Stimulated activated CD4-positive, alpha-beta T cell treated with anti-CD3 and anti-CD28 coated beads, TNF-alpha, amount 100 ng/mL, for 24 hours (primary cell): ENCODE measurements around the gene INKA1.
"Not testable (repeated sequence)": the region's sequence is repeated elsewhere in the genome, so short reads cannot be mapped to it uniquely, and the experiment has no call there.

Experiments
- DNase-seq, 3 experiments: peaks; one replicate each; pipeline ENCODE4 v3.0.0-alpha.2; 2020; ENCODE audit warnings: low read depth in 3 of 3

The INKA1 gene

GRCh38 chr3:49807431-49808114, 4.5 kb downstream of the INKA1 start:
- no peak for DNase-seq

DNA sequence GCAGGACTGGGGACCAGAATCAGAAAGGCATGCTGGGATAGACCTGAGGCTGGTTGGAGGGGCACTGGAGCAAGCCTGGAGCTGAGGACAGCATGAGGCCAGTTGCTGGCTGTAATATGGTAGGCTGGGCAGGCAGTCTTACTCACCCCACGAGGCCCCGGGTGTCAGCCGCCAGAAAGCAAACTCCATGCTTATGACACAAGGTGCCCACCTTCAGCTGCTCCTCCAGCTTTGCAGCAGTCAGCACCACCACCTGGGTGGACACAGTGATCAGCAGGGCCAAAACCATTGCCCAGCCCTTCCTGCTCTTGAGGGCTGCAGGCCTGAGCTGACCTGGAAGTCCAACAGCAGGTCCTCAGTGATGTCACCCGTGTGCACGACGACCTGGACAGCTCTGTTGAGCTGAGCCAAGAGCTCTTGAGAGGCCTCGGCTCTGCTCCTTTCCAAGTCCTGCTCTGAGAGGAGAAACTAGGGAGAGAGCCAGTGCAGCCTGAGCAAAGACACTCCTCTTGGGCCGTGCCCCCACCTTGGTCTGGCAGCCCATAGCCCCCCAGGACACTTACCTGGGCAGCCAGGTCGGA, 9.9 kb downstream of the INKA1 start:
- DNase-seq = no peak

DNA sequence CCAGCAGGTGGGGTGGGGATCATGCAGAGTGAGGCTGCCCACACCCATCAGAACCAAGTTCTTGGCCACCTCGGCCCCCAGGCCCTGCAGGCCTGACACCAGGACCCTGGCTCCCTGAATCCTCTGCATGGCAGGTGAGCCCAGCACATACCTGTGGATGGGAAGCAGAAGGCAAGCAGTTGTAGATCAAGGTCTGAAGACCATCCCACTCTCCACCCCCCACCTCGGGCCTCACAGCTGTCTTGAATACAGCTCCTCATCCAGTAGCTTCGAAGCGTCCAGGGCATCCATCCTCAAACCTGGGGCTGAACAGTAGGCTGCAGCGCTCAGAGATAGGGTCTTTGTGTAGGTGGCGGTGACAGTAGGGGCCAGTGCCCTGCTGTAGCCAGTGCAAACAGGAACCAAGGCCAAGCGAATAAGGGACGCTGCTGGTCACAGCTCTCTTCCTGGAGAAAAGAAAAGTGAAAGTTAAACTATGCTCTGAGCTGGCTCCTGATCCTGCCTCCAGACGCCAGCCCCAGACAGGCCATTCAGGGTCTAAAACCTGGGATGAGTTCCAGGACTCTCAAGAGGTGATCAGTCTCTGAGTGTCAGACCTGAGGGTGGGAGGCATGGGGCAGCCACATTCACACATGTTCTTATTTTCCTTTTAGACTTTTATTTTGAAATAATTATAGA, 10.6 kb downstream of the INKA1 start, which contains the start of gene UBA7:
Gene UBA7 (minus strand): TSS at position 457 of the 678 bp plus-strand sequence. CDS start 166 bp downstream, at position 291.
- DNase-seq = peak in 1 of 3 experiments; percentile 21

- not testable (repeated sequence) for DNase-seq
Observed at GRCh38 chr3:49823131-49823530, 20.1 kb downstream of the INKA1 start.

GRCh38 chr3:49826016-49826415, 23.0 kb downstream of the INKA1 start:
- DNase-seq = no peak

GRCh38 chr3:49831341-49831740, 28.3 kb downstream of the INKA1 start:
- DNase-seq = no peak

DNA sequence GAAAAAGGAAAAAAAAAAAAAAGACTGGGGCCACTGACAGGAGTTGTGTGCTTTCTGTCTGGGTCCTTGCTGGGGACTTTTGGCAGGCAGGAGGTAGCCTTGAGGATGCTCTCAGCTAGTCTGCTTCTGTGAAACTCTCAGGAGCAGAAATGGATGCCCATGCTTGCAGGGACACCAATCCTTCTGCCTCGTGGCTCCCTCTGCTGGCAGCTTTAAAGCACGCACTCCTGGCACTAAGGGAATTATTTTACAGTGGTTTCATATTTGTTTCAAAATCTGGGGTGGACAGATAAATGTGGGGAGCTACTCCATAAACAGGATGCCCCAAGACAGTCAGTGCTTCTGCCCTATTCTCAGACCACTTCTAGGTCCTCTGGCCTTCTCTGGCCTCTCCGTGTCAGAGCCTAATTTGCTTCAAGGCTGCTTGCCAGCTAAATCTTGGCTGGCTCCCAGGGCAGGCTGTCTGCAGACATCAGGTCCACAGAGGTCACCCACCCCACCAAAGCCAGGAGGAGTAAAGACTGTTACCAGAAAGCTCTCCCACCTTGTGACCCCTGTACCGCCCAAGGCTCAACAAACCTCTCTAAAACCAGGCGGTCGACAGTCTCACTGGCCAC, 36.2 kb downstream of the INKA1 start:
- peak; percentile 51 to 77 (median 73) for DNase-seq

GRCh38 chr3:49840388-49840787, 37.3 kb downstream of the INKA1 start:
- no peak for DNase-seq

- no peak for DNase-seq
Observed at GRCh38 chr3:49841126-49841696, 38.1 kb downstream of the INKA1 start.

- DNase-seq = no peak
Observed at GRCh38 chr3:49841806-49842205, 38.7 kb downstream of the INKA1 start.

- DNase-seq = no peak
Observed at GRCh38 chr3:49842843-49843517, 39.9 kb downstream of the INKA1 start.

- DNase-seq = no peak
Observed at GRCh38 chr3:49844464-49845183, 41.6 kb downstream of the INKA1 start.

GRCh38 chr3:49845694-49846093, 42.6 kb downstream of the INKA1 start:
- DNase-seq = no peak
